Thoracic aorta (tissue), 2 donors: ENCODE measurements around the gene NADSYN1. TPM values are rescaled to one million over a fixed set of nuclear protein-coding genes. Genes with fewer than 3 reads are reported as not detected.

Experiments used
- ATAC-seq: fragments of 150-250 bp; one replicate; pipeline ENCODE4 v1.8.0; 2017; ENCODE audit warnings: low read depth; ENCODE audit not compliant: insufficient number of reproducible peaks, low FRiP score
- DNase-seq: peaks from one replicate; pipeline ENCODE4 v3.0.0-alpha.2; 2020; ENCODE audit warnings: low spot score
- H3K27ac ChIP-seq, 2 donors: fragments of 200-600 bp; sonication (generic); 1 replicate in 1 of 2; 2 replicates in 1 of 2; pipeline ENCODE4 v1.5.1; 2016; ENCODE audit warnings: mild to moderate bottlenecking in 2 of 2, moderate library complexity in 2 of 2
- H3K27me3 ChIP-seq: fragments of 200-600 bp; sonication (generic); replicated peaks from 2 replicates; pipeline ENCODE4 v1.6.0; 2016; ENCODE audit warnings: mild to moderate bottlenecking; ENCODE audit not compliant: insufficient read depth
- H3K36me3 ChIP-seq: fragments of 200-600 bp; sonication (generic); one replicate; pipeline ENCODE4 v1.5.1; 2016
- H3K4me1 ChIP-seq, 2 donors: fragments of 200-600 bp; sonication (generic); 1 replicate in 1 of 2; 2 replicates in 1 of 2; pipeline versions ENCODE4 v1.5.1 to v1.6.0; 2016; ENCODE audit warnings: low read depth in 2 of 2, mild to moderate bottlenecking in 1 of 2; ENCODE audit not compliant: control insufficient read depth in 1 of 2
- H3K4me3 ChIP-seq: fragments of 200-600 bp; sonication (generic); 2 replicates; pipeline ENCODE4 v1.5.1; 2016; ENCODE audit warnings: mild to moderate bottlenecking
- H3K9me3 ChIP-seq: fragments of 200-600 bp; sonication (generic); 2 replicates; pipeline ENCODE4 v1.5.1; 2016
- total RNA-seq, 2 donors: library from RNA; depleted of rRNA; stranded (reverse); fragments of >200 nt; gene quantifications; one replicate each; pipeline versions ENCODE4 v1.1.0 to v1.2.3, GENCODE V29; 2016
- TF ChIP-seq, protein P1 (sequence below): fragments of 200-600 bp; sonication (generic); IDR thresholded peaks from one replicate; pipeline ENCODE4 v1.5.1; 2019; ENCODE audit warnings: antibody characterized with exemption

NADSYN1 gene
- total RNA-seq, 2 donors from 2014 or later, result 68.0 to 112 TPM

DNA sequence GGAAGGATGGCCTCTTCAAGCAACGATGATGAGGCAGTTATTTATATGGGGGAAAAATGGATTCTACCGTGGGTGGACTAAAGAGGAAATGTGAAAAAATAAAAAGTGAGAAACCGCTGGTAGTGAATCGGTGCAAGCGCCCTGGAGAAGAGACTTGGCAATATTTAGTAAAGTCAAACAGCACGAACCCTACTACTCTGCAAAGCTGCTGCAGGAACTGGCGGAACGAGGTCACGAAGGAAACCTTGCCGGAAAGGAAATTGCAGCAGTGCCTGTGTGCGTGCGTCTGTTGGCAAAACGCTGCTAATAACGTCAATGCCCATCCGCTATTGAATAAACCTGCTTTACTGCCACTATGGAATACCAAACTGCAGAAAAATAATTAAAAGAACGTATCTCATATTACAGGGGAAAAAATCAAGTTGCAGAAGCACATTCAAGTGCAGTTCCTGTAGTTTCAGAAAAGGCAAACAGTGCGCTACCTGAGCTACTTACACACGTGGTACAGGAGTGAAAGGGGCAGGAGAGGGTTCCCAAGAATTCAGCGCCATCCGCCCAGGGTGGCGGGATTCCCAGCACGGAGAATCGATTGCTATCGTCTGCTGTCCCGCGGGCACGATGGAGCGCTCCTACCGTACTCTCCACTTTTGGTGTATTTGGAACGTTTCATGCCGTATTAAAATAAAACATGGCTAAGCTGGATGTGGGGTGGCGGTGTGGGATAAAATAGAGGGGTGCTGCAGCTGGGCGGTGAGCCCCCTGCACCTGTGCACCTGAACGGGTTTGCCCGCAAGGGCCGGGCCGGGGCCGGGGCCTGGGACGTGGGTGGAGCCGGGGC is 585 bp upstream of the NADSYN1 start:
- H3K27ac ChIP-seq, result peak overlapping the region; percentile 59
- H3K4me3 ChIP-seq, result peak overlapping the region; percentile 94
- DNase-seq (no peak), ATAC-seq (no peak)
- H3K4me1 ChIP-seq, result peaks cover 11 to 43% of the 10 kb centered on the region in 2 donors
- H3K27me3 ChIP-seq, result no peaks in the 10 kb centered on the region
- H3K9me3 ChIP-seq, result no peaks in the 10 kb centered on the region
- peaks cover 24% of the 10 kb centered on the region for H3K36me3 ChIP-seq
- TF ChIP-seq, protein P1, sequence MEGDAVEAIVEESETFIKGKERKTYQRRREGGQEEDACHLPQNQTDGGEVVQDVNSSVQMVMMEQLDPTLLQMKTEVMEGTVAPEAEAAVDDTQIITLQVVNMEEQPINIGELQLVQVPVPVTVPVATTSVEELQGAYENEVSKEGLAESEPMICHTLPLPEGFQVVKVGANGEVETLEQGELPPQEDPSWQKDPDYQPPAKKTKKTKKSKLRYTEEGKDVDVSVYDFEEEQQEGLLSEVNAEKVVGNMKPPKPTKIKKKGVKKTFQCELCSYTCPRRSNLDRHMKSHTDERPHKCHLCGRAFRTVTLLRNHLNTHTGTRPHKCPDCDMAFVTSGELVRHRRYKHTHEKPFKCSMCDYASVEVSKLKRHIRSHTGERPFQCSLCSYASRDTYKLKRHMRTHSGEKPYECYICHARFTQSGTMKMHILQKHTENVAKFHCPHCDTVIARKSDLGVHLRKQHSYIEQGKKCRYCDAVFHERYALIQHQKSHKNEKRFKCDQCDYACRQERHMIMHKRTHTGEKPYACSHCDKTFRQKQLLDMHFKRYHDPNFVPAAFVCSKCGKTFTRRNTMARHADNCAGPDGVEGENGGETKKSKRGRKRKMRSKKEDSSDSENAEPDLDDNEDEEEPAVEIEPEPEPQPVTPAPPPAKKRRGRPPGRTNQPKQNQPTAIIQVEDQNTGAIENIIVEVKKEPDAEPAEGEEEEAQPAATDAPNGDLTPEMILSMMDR, result no peak

DNA sequence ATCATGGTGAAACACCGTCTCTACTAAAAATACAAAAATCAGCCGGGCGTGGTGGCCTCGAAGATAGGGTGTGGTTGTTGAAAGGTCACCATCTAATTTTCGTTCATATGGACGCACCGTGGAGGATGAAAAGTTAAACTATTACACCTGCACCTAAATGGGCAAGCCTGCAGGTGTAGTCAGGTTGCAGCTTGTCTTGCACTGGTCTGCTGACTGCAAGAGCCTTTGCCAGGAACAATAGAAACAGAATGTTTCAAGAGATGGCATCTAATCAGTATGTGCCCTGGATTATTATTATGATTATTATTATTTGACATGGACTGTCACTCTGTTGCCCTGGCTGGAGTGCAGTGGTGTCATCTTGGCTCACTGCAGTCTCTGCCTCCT is 908 bp downstream of the NADSYN1 start:
- no peak for DNase-seq
- H3K4me1 ChIP-seq, result peaks cover 11 to 34% of the 10 kb centered on the region in 2 donors
- TF ChIP-seq, protein P1, result no peak
- H3K27me3 ChIP-seq, result no peaks in the 10 kb centered on the region
- H3K9me3 ChIP-seq, result no peaks in the 10 kb centered on the region
- H3K4me3 ChIP-seq, result peak overlapping the region; percentile 94
- peaks cover 39% of the 10 kb centered on the region for H3K36me3 ChIP-seq
- H3K27ac ChIP-seq, result no peak overlapping the region
- no peak for ATAC-seq

DNA sequence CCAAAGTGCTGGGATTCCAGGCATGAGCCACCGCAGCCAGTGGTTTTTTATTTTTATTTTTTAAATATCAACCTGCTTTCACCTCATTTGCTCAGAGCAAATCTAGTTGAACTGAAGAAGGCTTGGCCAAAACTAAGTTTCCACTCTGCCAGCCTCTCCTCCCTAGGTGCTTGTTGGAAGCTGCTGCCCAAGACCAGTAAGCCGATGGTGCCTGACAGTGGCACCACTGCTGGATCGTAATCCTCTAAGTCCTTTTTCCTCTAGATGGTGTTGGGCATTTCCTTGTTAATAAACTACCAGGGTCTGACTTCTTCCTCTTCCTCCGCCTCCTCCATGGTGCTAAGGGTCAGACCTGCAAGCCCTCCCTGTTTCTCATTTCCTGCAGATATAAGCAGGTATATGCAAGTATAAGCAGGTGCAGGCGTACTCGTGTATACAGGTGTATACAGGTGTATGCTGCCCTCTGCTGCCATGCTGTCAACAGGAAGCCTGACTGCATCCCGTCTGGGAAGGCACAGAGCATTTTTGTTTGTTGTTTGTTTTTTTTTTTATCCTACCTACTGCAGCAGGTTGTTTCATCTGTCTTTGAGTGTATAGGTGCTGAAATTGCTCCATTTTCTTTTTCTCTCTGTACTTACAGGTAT is 1.6 kb downstream of the NADSYN1 start:
- H3K36me3 ChIP-seq, result peaks cover 45% of the 10 kb centered on the region
- peak overlapping the region; percentile 94 for H3K4me3 ChIP-seq
- DNase-seq (no peak), ATAC-seq (no peak)
- TF ChIP-seq, protein P1, result no peak
- no peaks in the 10 kb centered on the region for H3K9me3 ChIP-seq
- H3K4me1 ChIP-seq, result peaks cover 9 to 28% of the 10 kb centered on the region in 2 donors
- H3K27me3 ChIP-seq, result no peaks in the 10 kb centered on the region
- no peak overlapping the region for H3K27ac ChIP-seq

DNA sequence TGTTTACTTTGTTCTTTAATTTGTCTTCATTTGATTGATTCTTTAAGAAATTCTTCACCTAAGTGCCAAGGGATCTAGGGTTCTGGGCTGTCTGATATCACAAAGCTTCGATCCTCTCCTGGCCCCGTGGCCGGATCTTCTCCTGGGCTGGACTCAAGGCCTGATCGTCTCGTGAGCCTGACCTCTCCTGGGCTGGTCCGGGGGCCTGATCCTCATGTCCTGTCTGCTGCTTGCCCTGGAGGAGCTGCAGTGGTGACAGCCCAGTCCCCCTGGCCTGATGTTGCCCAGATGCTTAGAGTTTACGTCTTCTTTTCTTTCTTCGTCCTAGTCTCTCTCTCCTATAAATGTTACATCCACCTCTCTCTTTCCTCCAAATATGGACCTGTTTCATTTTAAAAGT is 3.3 kb downstream of the NADSYN1 start:
- Histone ChIP-seq H3K36me3 (peaks cover 60% of the 10 kb centered on the region), H3K27me3 (no peaks in the 10 kb centered on the region), H3K9me3 (no peaks in the 10 kb centered on the region), H3K27ac (no peak overlapping the region), H3K4me1 (peaks cover 9 to 21% of the 10 kb centered on the region in 2 donors), H3K4me3 (no peak overlapping the region)
- no peak for ATAC-seq
- DNase-seq, result no peak
- TF ChIP-seq, protein P1, result no peak

DNA sequence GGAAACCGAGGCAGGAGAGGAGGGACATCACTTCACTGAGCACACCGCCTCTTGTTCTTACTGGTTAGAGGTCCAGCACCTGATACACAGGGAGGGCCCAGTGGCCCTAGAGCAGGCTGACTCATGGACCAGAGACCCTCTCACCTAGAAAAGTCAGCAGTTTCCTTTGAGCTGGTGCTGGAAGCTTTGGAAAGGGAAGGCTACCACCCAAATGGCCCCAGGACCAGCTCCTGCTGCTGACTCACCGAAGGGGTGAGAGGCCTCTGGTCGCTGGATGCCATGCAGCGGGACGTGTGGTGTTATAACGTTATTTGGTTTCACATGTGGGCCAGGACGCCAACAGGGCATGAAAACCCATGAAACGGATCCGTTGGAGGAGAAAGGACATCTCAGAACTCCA is 3.8 kb downstream of the NADSYN1 start:
- peaks cover 66% of the 10 kb centered on the region for H3K36me3 ChIP-seq
- H3K9me3 ChIP-seq, result no peaks in the 10 kb centered on the region
- H3K4me3 ChIP-seq, result no peak overlapping the region
- H3K4me1 ChIP-seq, result peaks cover 7 to 19% of the 10 kb centered on the region in 2 donors
- DNase-seq (no peak), ATAC-seq (no peak)
- no peak overlapping the region for H3K27ac ChIP-seq
- TF ChIP-seq, protein P1, result no peak
- H3K27me3 ChIP-seq, result no peaks in the 10 kb centered on the region
